ENCODE results near the gene CAPN15. TPM values are rescaled to one million over a fixed set of nuclear protein-coding genes. Genes with fewer than 3 reads are reported as not detected.

The CAPN15 gene
- total RNA-seq, 1 experiment from 2014 or later, result 55.9 TPM

GRCh38 chr16:574021-574760 is 46.7 kb downstream of the CAPN15 start:
- no peak for DNase-seq
- no peaks in the 10 kb centered on the region for H3K27me3 ChIP-seq
- no peak overlapping the region for H3K4me3 ChIP-seq
- no peaks in the 10 kb centered on the region for H3K9me3 ChIP-seq
- peaks cover 27% of the 10 kb centered on the region for H3K36me3 ChIP-seq

- no peak overlapping the region for H3K4me3 ChIP-seq
- peaks cover 27% of the 10 kb centered on the region for H3K36me3 ChIP-seq
- DNase-seq, result no peak
- no peaks in the 10 kb centered on the region for H3K9me3 ChIP-seq
- H3K27me3 ChIP-seq, result no peaks in the 10 kb centered on the region
Measured at GRCh38 chr16:575354-576196, 48.1 kb downstream of the CAPN15 start.

- DNase-seq, result no peak
- no peaks in the 10 kb centered on the region for H3K27me3 ChIP-seq
- H3K9me3 ChIP-seq, result no peaks in the 10 kb centered on the region
- peaks cover 29% of the 10 kb centered on the region for H3K36me3 ChIP-seq
- no peak overlapping the region for H3K4me3 ChIP-seq
Measured at GRCh38 chr16:576197-576822, 48.8 kb downstream of the CAPN15 start.

GRCh38 chr16:576823-577201 is 49.3 kb downstream of the CAPN15 start:
- H3K4me3 ChIP-seq, result no peak overlapping the region
- peaks cover 26% of the 10 kb centered on the region for H3K36me3 ChIP-seq
- H3K9me3 ChIP-seq, result no peaks in the 10 kb centered on the region
- no peak for DNase-seq
- no peaks in the 10 kb centered on the region for H3K27me3 ChIP-seq

GRCh38 chr16:577796-578195 is 50.3 kb downstream of the CAPN15 start:
- no peaks in the 10 kb centered on the region for H3K9me3 ChIP-seq
- H3K27me3 ChIP-seq, result no peaks in the 10 kb centered on the region
- no peak overlapping the region for H3K4me3 ChIP-seq
- H3K36me3 ChIP-seq, result peaks cover 22% of the 10 kb centered on the region
- DNase-seq, result no peak

- Histone ChIP-seq H3K36me3 (peaks cover 22% of the 10 kb centered on the region), H3K4me3 (no peak overlapping the region), H3K9me3 (no peaks in the 10 kb centered on the region), H3K27me3 (no peaks in the 10 kb centered on the region)
- no peak for DNase-seq
Measured at GRCh38 chr16:578232-578869, 50.8 kb downstream of the CAPN15 start.

- H3K4me3 ChIP-seq, result no peak overlapping the region
- H3K27me3 ChIP-seq, result no peaks in the 10 kb centered on the region
- no peaks in the 10 kb centered on the region for H3K9me3 ChIP-seq
- DNase-seq, result peak; percentile 38
- peaks cover 16% of the 10 kb centered on the region for H3K36me3 ChIP-seq
Measured at GRCh38 chr16:578870-579405, 51.4 kb downstream of the CAPN15 start.

- no peak overlapping the region for H3K4me3 ChIP-seq
- no peaks in the 10 kb centered on the region for H3K9me3 ChIP-seq
- H3K36me3 ChIP-seq, result peaks cover 4% of the 10 kb centered on the region
- no peak for DNase-seq
- H3K27me3 ChIP-seq, result no peaks in the 10 kb centered on the region
Measured at GRCh38 chr16:580141-580945, 52.8 kb downstream of the CAPN15 start.

GRCh38 chr16:580946-581498 is 53.5 kb downstream of the CAPN15 start:
- H3K9me3 ChIP-seq, result no peaks in the 10 kb centered on the region
- no peaks in the 10 kb centered on the region for H3K27me3 ChIP-seq
- DNase-seq, result no peak

GRCh38 chr16:582218-582613 is 54.7 kb downstream of the CAPN15 start:
- no peaks in the 10 kb centered on the region for H3K27me3 ChIP-seq
- no peaks in the 10 kb centered on the region for H3K9me3 ChIP-seq
- peaks cover 3% of the 10 kb centered on the region for H3K36me3 ChIP-seq
- no peak for DNase-seq
- H3K4me3 ChIP-seq, result no peak overlapping the region

More at GRCh38 chr16:580946-581498, 53.5 kb downstream of the CAPN15 start:
- H3K4me3 ChIP-seq, result no peak overlapping the region
- peaks cover 4% of the 10 kb centered on the region for H3K36me3 ChIP-seq

GRCh38 chr16:582614-583331 is 55.3 kb downstream of the CAPN15 start:
- Histone ChIP-seq H3K4me3 (no peak overlapping the region), H3K36me3 (peaks cover 7% of the 10 kb centered on the region), H3K27me3 (no peaks in the 10 kb centered on the region), H3K9me3 (no peaks in the 10 kb centered on the region)
- no peak for DNase-seq

- Histone ChIP-seq H3K4me3 (no peak overlapping the region), H3K27me3 (no peaks in the 10 kb centered on the region), H3K9me3 (no peaks in the 10 kb centered on the region), H3K36me3 (peaks cover 13% of the 10 kb centered on the region)
- DNase-seq, result no peak
Measured at GRCh38 chr16:583470-583814, 55.9 kb downstream of the CAPN15 start.

GRCh38 chr16:583815-584591 is 56.5 kb downstream of the CAPN15 start:
- Histone ChIP-seq H3K27me3 (no peaks in the 10 kb centered on the region), H3K4me3 (no peak overlapping the region), H3K9me3 (no peaks in the 10 kb centered on the region), H3K36me3 (peaks cover 13% of the 10 kb centered on the region)
- DNase-seq, result no peak

GRCh38 chr16:585351-585750 is 57.8 kb downstream of the CAPN15 start:
- Histone ChIP-seq H3K27me3 (no peaks in the 10 kb centered on the region), H3K4me3 (no peak overlapping the region), H3K9me3 (no peaks in the 10 kb centered on the region), H3K36me3 (peaks cover 13% of the 10 kb centered on the region)
- no peak for DNase-seq
